Immature natural killer cell (primary cell): ENCODE measurements around the gene MXD1. TPM values are rescaled to one million over a fixed set of nuclear protein-coding genes. Genes with fewer than 3 reads are reported as not detected.

ENCODE experiments used
- DNase-seq, 3 donors: peaks; one replicate each; pipeline ENCODE4 v3.0.0; 2022; ENCODE audit warnings: mixed read lengths in 1 of 3
- H3K27ac Mint-ChIP-seq, 6 donors: one replicate each; pipeline ENCODE4 v1.8.0; 2020; ENCODE audit warnings: mixed read lengths in 6 of 6, mild to moderate bottlenecking in 5 of 6, inconsistent platforms in 4 of 6, moderate library complexity in 3 of 6
- H3K27me3 Mint-ChIP-seq, 3 donors: one replicate each; pipeline ENCODE4 v1.8.0; 2020 to 2021; ENCODE audit warnings: low read depth in 3 of 3, mild to moderate bottlenecking in 3 of 3, mixed read lengths in 3 of 3, moderate library complexity in 3 of 3, inconsistent platforms in 1 of 3
- H3K36me3 Mint-ChIP-seq, 3 donors: one replicate each; pipeline ENCODE4 v1.8.0; 2020; ENCODE audit warnings: mixed read lengths in 3 of 3, inconsistent platforms in 2 of 3, mild to moderate bottlenecking in 2 of 3
- H3K4me1 Mint-ChIP-seq, 2 donors: one replicate each; pipeline ENCODE4 v1.8.0; 2020; ENCODE audit warnings: inconsistent platforms in 2 of 2, mild to moderate bottlenecking in 2 of 2, mixed read lengths in 2 of 2, moderate library complexity in 1 of 2
- H3K4me3 Mint-ChIP-seq, 5 donors: one replicate each; pipeline ENCODE4 v1.8.0; 2020; ENCODE audit warnings: mild to moderate bottlenecking in 5 of 5, mixed read lengths in 5 of 5, inconsistent platforms in 3 of 5, moderate library complexity in 3 of 5
- H3K9me3 Mint-ChIP-seq, 6 donors: one replicate each; pipeline ENCODE4 v1.8.0; 2020; ENCODE audit warnings: mild to moderate bottlenecking in 6 of 6, mixed read lengths in 6 of 6, inconsistent platforms in 4 of 6, moderate library complexity in 3 of 6
- polyA plus RNA-seq, 3 donors: library from polyadenylated mRNA; unstranded; fragments of 300-500 nt; fragmentation: Illumina TruSeq; gene quantifications; one replicate each; pipeline ENCODE4 v1.2.3, GENCODE V29; 2021

Gene MXD1
- polyA plus RNA-seq, 3 donors from 2014 or later = 10.6 to 22.9 (median 18.6) TPM

DNA sequence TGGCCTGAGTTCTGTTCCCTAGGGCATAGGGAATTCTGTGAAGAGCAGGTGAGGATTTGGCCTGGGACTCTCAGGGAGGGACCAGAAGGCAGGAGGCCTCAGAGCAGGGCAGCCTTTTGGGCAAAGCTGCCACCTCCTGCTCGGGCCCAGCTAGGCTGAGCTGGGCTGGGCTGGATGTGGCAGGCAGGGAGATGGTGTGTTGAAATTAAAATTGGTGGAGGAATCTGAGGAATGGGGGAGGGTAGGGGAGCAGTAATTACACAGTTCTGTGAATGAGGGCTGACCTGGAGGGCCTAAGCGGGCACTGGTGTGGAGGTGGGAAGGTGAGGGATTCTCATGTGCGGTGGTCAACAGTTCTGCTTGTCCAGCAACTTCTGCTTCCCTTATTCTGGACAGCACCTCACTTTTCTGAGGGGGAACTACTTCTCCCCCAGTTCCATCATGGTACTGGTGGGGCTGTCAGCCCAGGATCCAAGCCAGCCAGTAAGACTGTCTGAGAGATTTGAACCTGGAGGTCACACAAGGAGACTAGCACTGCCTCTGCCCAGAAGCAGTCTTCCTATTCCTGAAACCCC is 68.6 kb downstream of the MXD1 start:
- Mint-ChIP-seq H3K4me3 (no peak overlapping the region), H3K27ac (peak overlapping the region in 3 of 6 donors; percentile 20 to 79 (median 49)), H3K36me3 (peaks cover 0 to 3% (median 0%) of the 10 kb centered on the region in 3 donors), H3K27me3 (peaks cover 0 to 10% (median 0%) of the 10 kb centered on the region in 3 donors), H3K9me3 (no peaks in the 10 kb centered on the region), H3K4me1 (peaks cover 11 to 12% of the 10 kb centered on the region in 2 donors)
- DNase-seq = no peak

GRCh38 chr2:69985216-69985615 is 70.3 kb downstream of the MXD1 start:
- Mint-ChIP-seq H3K4me1 (peaks cover 11 to 12% of the 10 kb centered on the region in 2 donors), H3K9me3 (no peaks in the 10 kb centered on the region), H3K4me3 (no peak overlapping the region), H3K36me3 (peaks cover 0 to 3% (median 0%) of the 10 kb centered on the region in 3 donors), H3K27ac (peak overlapping the region in 4 of 6 donors; percentile 53 to 85 (median 77)), H3K27me3 (peaks cover 0 to 10% (median 0%) of the 10 kb centered on the region in 3 donors)
- DNase-seq = no peak

GRCh38 chr2:69985688-69986087 is 70.8 kb downstream of the MXD1 start:
- H3K36me3 Mint-ChIP-seq = peaks cover 0 to 3% (median 0%) of the 10 kb centered on the region in 3 donors
- peaks cover 0 to 10% (median 0%) of the 10 kb centered on the region in 3 donors for H3K27me3 Mint-ChIP-seq
- H3K27ac Mint-ChIP-seq = peak overlapping the region in 5 of 6 donors; percentile 71 to 85 (median 82)
- H3K4me1 Mint-ChIP-seq = peaks cover 11 to 12% of the 10 kb centered on the region in 2 donors
- H3K4me3 Mint-ChIP-seq = peak overlapping the region in 1 of 5 donors; percentile 31
- H3K9me3 Mint-ChIP-seq = no peaks in the 10 kb centered on the region
- DNase-seq = peak; percentile 54 to 60 (median 59)

DNA sequence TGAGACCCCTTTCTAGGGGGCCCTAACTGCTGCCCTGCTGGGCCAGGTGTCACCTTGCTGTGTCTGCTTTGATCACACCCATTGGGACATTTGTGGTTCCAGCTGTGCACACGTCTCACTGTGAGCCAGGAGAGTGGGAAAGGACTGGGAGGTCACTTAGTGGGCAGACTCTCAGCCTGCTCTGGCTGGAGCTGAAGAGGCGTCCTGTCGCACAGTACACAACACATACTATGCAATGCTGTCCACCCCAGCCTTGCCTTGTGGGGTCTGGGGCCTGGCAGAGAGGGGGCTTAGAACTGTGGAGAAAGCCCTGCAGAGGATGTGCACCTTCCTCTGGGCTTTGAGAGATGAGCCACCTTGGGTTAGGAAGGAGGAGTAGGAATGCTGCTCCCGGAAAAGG is 71.8 kb downstream of the MXD1 start:
- peaks cover 0 to 10% (median 0%) of the 10 kb centered on the region in 3 donors for H3K27me3 Mint-ChIP-seq
- H3K4me1 Mint-ChIP-seq = peaks cover 11 to 12% of the 10 kb centered on the region in 2 donors
- no peak for DNase-seq
- H3K9me3 Mint-ChIP-seq = no peaks in the 10 kb centered on the region
- peaks cover 0 to 3% (median 0%) of the 10 kb centered on the region in 3 donors for H3K36me3 Mint-ChIP-seq
- H3K4me3 Mint-ChIP-seq = no peak overlapping the region
- H3K27ac Mint-ChIP-seq = peak overlapping the region in 4 of 6 donors; percentile 16 to 69 (median 47)

- H3K4me1 Mint-ChIP-seq = peaks cover 11 to 12% of the 10 kb centered on the region in 2 donors
- H3K27ac Mint-ChIP-seq = peak overlapping the region in 5 of 6 donors; percentile 2 to 47 (median 33)
- no peaks in the 10 kb centered on the region for H3K9me3 Mint-ChIP-seq
- peaks cover 0 to 10% (median 0%) of the 10 kb centered on the region in 3 donors for H3K27me3 Mint-ChIP-seq
- DNase-seq = no peak
- H3K4me3 Mint-ChIP-seq = no peak overlapping the region
- peaks cover 0 to 11% (median 10%) of the 10 kb centered on the region in 3 donors for H3K36me3 Mint-ChIP-seq
These were observed 73.3 kb downstream of the MXD1 start for GRCh38 chr2:69988086-69988635.

GRCh38 chr2:69989009-69989408 is 74.1 kb downstream of the MXD1 start:
- Mint-ChIP-seq H3K27me3 (peaks cover 0 to 12% (median 0%) of the 10 kb centered on the region in 3 donors), H3K4me1 (peaks cover 11 to 12% of the 10 kb centered on the region in 2 donors), H3K36me3 (peaks cover 5 to 19% (median 19%) of the 10 kb centered on the region in 3 donors), H3K27ac (peak overlapping the region in 3 of 6 donors; percentile 33 to 55 (median 36)), H3K9me3 (no peaks in the 10 kb centered on the region), H3K4me3 (no peak overlapping the region)
- DNase-seq = no peak

GRCh38 chr2:69989441-69990105 is 74.7 kb downstream of the MXD1 start:
- no peak for DNase-seq
- Mint-ChIP-seq H3K27me3 (peaks cover 0 to 12% (median 0%) of the 10 kb centered on the region in 3 donors), H3K27ac (peak overlapping the region in 1 of 6 donors; percentile 61), H3K4me1 (peaks cover 11 to 12% of the 10 kb centered on the region in 2 donors), H3K36me3 (peaks cover 8 to 23% (median 23%) of the 10 kb centered on the region in 3 donors), H3K9me3 (no peaks in the 10 kb centered on the region), H3K4me3 (no peak overlapping the region)

Other genes starting within 250 kb of the MXD1 start
- 10 to 100 TPM; 80.8 to 86.1 (median 85.5) TPM for gene ANXA4, start 173.0 kb upstream of the MXD1 start, polyA plus RNA-seq
- 10 to 100 TPM; 38.4 to 52.9 (median 38.9) TPM for gene GMCL1, start 85.4 kb upstream of the MXD1 start, polyA plus RNA-seq
- 10 to 100 TPM; 65.4 to 79.7 (median 78.8) TPM for gene SNRNP27, start 21.2 kb upstream of the MXD1 start, polyA plus RNA-seq
- 1 to 10 TPM in 1 of 3 donors, under 1 TPM in 2; 0.09 to 1.8 (median 0.29) TPM for gene ASPRV1, start 46.5 kb downstream of the MXD1 start, polyA plus RNA-seq
- 100 to 1,000 TPM; 184 to 233 (median 232) TPM for gene PCBP1, start 172.4 kb downstream of the MXD1 start, polyA plus RNA-seq